Activated T-helper 1 cell treated with anti-CD3 and anti-CD28 coated beads, Interleukin-12 subunit alpha, Interleukin-12 subunit beta, Interleukin-2, Interleukin-4 antibody, amounts not matched to agents 30 ng/mL and 10 ng/mL and 1 ng/mL, durations not matched to agents 14 hours and 24 hours and 36 hours (primary cell): ENCODE measurements around the gene NLN. TPM values are rescaled to one million over a fixed set of nuclear protein-coding genes. Genes with fewer than 3 reads are reported as not detected.
"Not testable (repeated sequence)": the region's sequence is repeated elsewhere in the genome, so short reads cannot be mapped to it uniquely, and the experiment has no call there.

Experiments used
- DNase-seq: peaks from one replicate; pipeline ENCODE4 v3.0.0; 2021; ENCODE audit warnings: low spot score
- H3K27ac Mint-ChIP-seq: one replicate; pipeline ENCODE4 v1.8.0; 2021; ENCODE audit warnings: mild to moderate bottlenecking, mixed read lengths
- H3K27me3 Mint-ChIP-seq: one replicate; pipeline ENCODE4 v1.8.0; 2022; ENCODE audit warnings: mild to moderate bottlenecking, moderate library complexity, mixed read lengths; ENCODE audit not compliant: insufficient read depth
- H3K36me3 Mint-ChIP-seq: one replicate; pipeline ENCODE4 v1.8.0; 2021; ENCODE audit warnings: low read depth, mixed read lengths
- H3K4me1 Mint-ChIP-seq: one replicate; pipeline ENCODE4 v1.8.0; 2021; ENCODE audit warnings: low read depth, mixed read lengths
- H3K4me3 Mint-ChIP-seq: one replicate; pipeline ENCODE4 v1.8.0; 2021; ENCODE audit warnings: mild to moderate bottlenecking, moderate library complexity, mixed read lengths
- H3K9me3 Mint-ChIP-seq: one replicate; pipeline ENCODE4 v1.8.0; 2021; ENCODE audit warnings: mixed read lengths
- intact Hi-C: fragments of 100-400 bp; cut with micrococcal nuclease; formaldehyde crosslinking; loops from one replicate; pipeline ENCODE4 v1.15.1; 2024
- total RNA-seq: library from RNA; stranded (reverse); gene quantifications from 2 replicates; pipeline ENCODE4 v1.2.3, GENCODE V29; 2022

Gene NLN
- total RNA-seq, 1 donor from 2014 or later: 24.4 TPM

DNA sequence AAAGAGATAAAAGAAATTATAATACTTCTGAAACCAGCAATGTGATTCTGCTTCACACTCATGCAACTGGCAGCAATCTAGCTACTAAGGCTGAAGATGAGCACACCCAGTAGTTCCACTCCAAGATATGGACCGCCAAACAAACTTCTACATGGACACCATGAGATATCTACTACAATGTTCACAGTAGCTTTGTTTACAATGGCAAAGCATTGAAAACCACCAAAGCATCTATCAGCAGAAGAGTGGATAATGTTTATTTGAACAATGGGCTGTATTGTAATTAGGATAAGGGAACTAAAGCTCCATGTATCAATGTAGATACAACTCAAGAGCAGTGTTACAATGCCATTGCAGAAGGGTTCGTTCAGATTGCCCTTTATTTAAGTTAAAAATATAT is 113.2 kb downstream of the NLN start:
- no peak for DNase-seq
- H3K9me3 Mint-ChIP-seq: no peaks in the 10 kb centered on the region
- H3K36me3 Mint-ChIP-seq: no peaks in the 10 kb centered on the region
- no peaks in the 10 kb centered on the region for H3K4me1 Mint-ChIP-seq
- no peaks in the 10 kb centered on the region for H3K27me3 Mint-ChIP-seq
- H3K27ac Mint-ChIP-seq: no peak overlapping the region
- intact Hi-C loops: no loop called here
- no peak overlapping the region for H3K4me3 Mint-ChIP-seq

DNA sequence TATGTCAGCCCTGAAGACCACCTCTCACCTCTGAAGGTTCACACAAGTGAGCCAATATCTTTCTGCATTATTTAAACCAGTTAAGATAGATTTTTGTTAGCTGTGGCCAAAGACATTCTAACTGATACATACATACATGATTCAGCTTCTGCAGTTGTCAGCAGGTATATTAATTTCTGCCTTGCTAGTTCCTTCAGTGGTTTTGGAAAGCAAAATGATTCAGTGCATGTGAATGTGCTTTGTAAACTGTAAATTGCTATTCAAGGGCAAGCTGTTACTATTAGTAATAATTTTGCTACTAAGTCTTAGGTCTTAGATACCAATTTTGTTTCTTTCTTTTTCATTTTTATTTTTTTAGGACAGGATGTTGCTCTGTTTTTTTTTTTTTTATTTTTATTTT is 115.1 kb downstream of the NLN start:
- Mint-ChIP-seq H3K4me3 (no peak overlapping the region), H3K4me1 (no peaks in the 10 kb centered on the region), H3K36me3 (no peaks in the 10 kb centered on the region), H3K27ac (no peak overlapping the region), H3K9me3 (no peaks in the 10 kb centered on the region), H3K27me3 (no peaks in the 10 kb centered on the region)
- intact Hi-C loops: no loop called here
- DNase-seq: no peak

DNA sequence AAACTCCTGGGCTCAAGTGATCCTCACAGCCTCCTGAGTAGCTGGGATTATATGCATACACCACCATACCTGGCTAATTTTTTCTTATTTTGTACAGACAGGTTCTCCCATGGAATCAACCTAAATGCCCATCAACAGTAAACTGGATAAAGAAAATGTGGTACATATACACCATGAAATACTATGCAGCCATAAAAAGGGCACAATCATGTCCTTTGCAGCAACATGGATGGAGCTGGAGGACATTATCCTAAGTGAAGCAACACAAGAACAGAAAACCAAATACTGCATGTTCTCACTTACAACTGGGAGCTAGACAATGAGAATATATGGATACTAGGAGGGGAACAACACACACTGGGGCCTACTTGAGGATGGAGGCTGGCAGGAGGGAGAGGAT is 117.2 kb downstream of the NLN start:
- intact Hi-C loops, H3K4me3 Mint-ChIP-seq, H3K27ac Mint-ChIP-seq, DNase-seq, H3K9me3 Mint-ChIP-seq, H3K27me3 Mint-ChIP-seq, H3K4me1 Mint-ChIP-seq, H3K36me3 Mint-ChIP-seq: not testable (repeated sequence)

- intact Hi-C loops: no loop called here
- H3K9me3 Mint-ChIP-seq: no peaks in the 10 kb centered on the region
- H3K36me3 Mint-ChIP-seq: no peaks in the 10 kb centered on the region
- no peaks in the 10 kb centered on the region for H3K27me3 Mint-ChIP-seq
- peaks cover under 1% of the 10 kb centered on the region for H3K4me1 Mint-ChIP-seq
- DNase-seq: no peak
- no peak overlapping the region for H3K27ac Mint-ChIP-seq
- no peak overlapping the region for H3K4me3 Mint-ChIP-seq
Observed at GRCh38 chr5:65840071-65840470, 118.1 kb downstream of the NLN start.

DNA sequence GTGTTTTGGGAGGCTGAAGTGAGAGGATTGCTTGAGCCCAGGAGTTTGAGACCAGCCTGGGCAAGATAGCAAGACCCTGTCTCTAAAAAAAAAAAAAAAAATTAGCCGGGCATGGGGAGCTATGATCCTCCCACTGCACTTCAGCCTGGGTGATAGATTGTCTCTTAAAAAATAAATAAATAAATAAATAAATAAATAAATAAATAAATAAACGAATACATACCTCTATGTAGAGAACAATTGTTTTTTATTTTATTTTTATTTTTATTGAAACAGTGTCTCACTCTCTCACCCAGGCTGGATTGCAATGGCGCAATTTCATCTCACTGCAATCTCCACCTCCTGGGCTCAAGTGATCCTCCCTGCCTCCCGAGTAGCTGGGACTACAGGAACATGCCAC is 122.8 kb downstream of the NLN start:
- H3K36me3 Mint-ChIP-seq, H3K27ac Mint-ChIP-seq, H3K9me3 Mint-ChIP-seq, DNase-seq, H3K27me3 Mint-ChIP-seq, H3K4me3 Mint-ChIP-seq, H3K4me1 Mint-ChIP-seq: not testable (repeated sequence)
- intact Hi-C loops: loop anchor here (1.0 to 5.0 kb wide), 2 partner anchors 39 to 102 kb away; no protein-coding TSS in a partner anchor

- Mint-ChIP-seq H3K27ac (no peak overlapping the region), H3K4me1 (peaks cover 6% of the 10 kb centered on the region), H3K9me3 (peaks cover 8% of the 10 kb centered on the region), H3K4me3 (no peak overlapping the region), H3K27me3 (peaks cover 8% of the 10 kb centered on the region), H3K36me3 (no peaks in the 10 kb centered on the region)
- intact Hi-C loops: loop anchor here (5.0 kb wide), 1 partner anchor 104 kb away; no protein-coding TSS in a partner anchor
- no peak for DNase-seq
Observed at GRCh38 chr5:65846101-65846500, 124.1 kb downstream of the NLN start.

GRCh38 chr5:65847019-65847418 is 125.0 kb downstream of the NLN start:
- peaks cover 12% of the 10 kb centered on the region for H3K9me3 Mint-ChIP-seq
- intact Hi-C loops: loop anchor here (5.0 kb wide), 1 partner anchor 105 kb away; no protein-coding TSS in a partner anchor
- not testable (repeated sequence) for H3K4me3 Mint-ChIP-seq, H3K4me1 Mint-ChIP-seq, DNase-seq, H3K27me3 Mint-ChIP-seq, H3K27ac Mint-ChIP-seq, H3K36me3 Mint-ChIP-seq

- peaks cover 17% of the 10 kb centered on the region for H3K9me3 Mint-ChIP-seq
- not testable (repeated sequence) for H3K27me3 Mint-ChIP-seq
- intact Hi-C loops: loop anchor here (5.0 kb wide), 1 partner anchor 108 kb away; no protein-coding TSS in a partner anchor
Observed at GRCh38 chr5:65849918-65850317, 127.9 kb downstream of the NLN start.

DNA sequence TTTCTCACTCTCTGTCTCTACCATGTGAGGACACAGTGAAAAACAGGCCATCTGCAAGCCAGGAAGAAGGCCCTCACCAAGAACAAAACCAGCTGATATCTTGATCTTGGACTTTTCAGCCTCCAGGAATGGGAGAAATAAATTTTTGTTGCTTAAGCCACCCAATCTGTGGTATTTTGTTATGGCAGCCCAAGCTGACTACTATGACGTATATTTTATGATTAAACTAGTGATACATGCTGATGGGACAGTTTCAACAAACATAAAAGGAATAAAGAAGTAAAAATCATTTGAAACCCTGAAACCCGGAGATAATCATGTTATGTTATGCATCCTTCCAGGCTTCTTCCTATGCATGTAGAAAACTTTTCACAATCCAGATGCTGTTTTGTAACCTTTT is 132.9 kb downstream of the NLN start:
- Mint-ChIP-seq H3K4me1 (no peaks in the 10 kb centered on the region), H3K4me3 (no peak overlapping the region), H3K36me3 (no peaks in the 10 kb centered on the region), H3K27me3 (peaks cover 7% of the 10 kb centered on the region), H3K9me3 (peaks cover 9% of the 10 kb centered on the region), H3K27ac (no peak overlapping the region)
- intact Hi-C loops: no loop called here
- no peak for DNase-seq

More at GRCh38 chr5:65849918-65850317, 127.9 kb downstream of the NLN start:
- H3K27ac Mint-ChIP-seq, H3K36me3 Mint-ChIP-seq, H3K4me3 Mint-ChIP-seq, DNase-seq, H3K4me1 Mint-ChIP-seq: not testable (repeated sequence)

GRCh38 chr5:65855766-65856315 is 133.8 kb downstream of the NLN start:
- no peaks in the 10 kb centered on the region for H3K4me1 Mint-ChIP-seq
- intact Hi-C loops: no loop called here
- no peak for DNase-seq
- H3K27ac Mint-ChIP-seq: no peak overlapping the region
- H3K9me3 Mint-ChIP-seq: peaks cover 9% of the 10 kb centered on the region
- no peaks in the 10 kb centered on the region for H3K36me3 Mint-ChIP-seq
- H3K27me3 Mint-ChIP-seq: peaks cover 4% of the 10 kb centered on the region
- no peak overlapping the region for H3K4me3 Mint-ChIP-seq

GRCh38 chr5:65856520-65856919 is 134.5 kb downstream of the NLN start:
- Mint-ChIP-seq H3K36me3 (no peaks in the 10 kb centered on the region), H3K27ac (no peak overlapping the region), H3K4me1 (no peaks in the 10 kb centered on the region)

DNA sequence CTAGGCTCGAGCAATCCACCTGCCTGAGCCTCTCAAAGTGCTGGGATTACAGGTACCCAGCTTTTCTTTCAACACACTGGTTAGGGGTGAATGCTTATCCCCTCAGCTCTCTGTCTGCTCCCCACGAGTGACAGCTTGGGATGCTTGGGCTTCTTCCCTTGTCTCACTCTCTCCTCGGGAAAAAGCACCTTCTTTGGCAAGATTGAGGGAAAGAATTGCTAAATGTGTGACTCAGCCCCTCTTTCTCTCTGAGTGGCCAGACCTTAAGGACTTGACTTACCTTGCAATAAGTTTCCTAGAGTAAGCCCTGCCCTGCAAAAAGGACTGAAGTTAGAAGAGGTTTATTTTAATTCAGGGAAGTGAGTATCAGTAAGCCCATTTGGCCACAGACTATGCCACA is 136.3 kb downstream of the NLN start:
- Mint-ChIP-seq H3K4me1 (no peaks in the 10 kb centered on the region), H3K9me3 (peaks cover 5% of the 10 kb centered on the region), H3K4me3 (no peak overlapping the region), H3K36me3 (no peaks in the 10 kb centered on the region), H3K27ac (no peak overlapping the region), H3K27me3 (peaks cover 3% of the 10 kb centered on the region)
- intact Hi-C loops: no loop called here
- no peak for DNase-seq

More at GRCh38 chr5:65856520-65856919, 134.5 kb downstream of the NLN start:
- no peak for DNase-seq
- intact Hi-C loops: no loop called here
- peaks cover 4% of the 10 kb centered on the region for H3K27me3 Mint-ChIP-seq
- peaks cover 8% of the 10 kb centered on the region for H3K9me3 Mint-ChIP-seq
- H3K4me3 Mint-ChIP-seq: no peak overlapping the region

- intact Hi-C loops: no loop called here
- H3K9me3 Mint-ChIP-seq: no peaks in the 10 kb centered on the region
- DNase-seq: no peak
- no peak overlapping the region for H3K27ac Mint-ChIP-seq
- peaks cover 12% of the 10 kb centered on the region for H3K4me1 Mint-ChIP-seq
- no peak overlapping the region for H3K4me3 Mint-ChIP-seq
- H3K27me3 Mint-ChIP-seq: peaks cover 3% of the 10 kb centered on the region
- no peaks in the 10 kb centered on the region for H3K36me3 Mint-ChIP-seq
Observed at GRCh38 chr5:65861830-65862241, 139.8 kb downstream of the NLN start.

- Mint-ChIP-seq H3K27ac (no peak overlapping the region), H3K9me3 (no peaks in the 10 kb centered on the region), H3K36me3 (no peaks in the 10 kb centered on the region), H3K4me3 (no peak overlapping the region), H3K27me3 (peaks cover 3% of the 10 kb centered on the region), H3K4me1 (peaks cover 18% of the 10 kb centered on the region)
- intact Hi-C loops: no loop called here
- DNase-seq: no peak
Observed at GRCh38 chr5:65862384-65862783, 140.4 kb downstream of the NLN start.
